ENCODE results near the gene HMCN1.

GRCh38 chr1:186212568-186213224 lies 478.5 kb downstream of the HMCN1 start:
- TF ChIP-seq, protein P1, sequence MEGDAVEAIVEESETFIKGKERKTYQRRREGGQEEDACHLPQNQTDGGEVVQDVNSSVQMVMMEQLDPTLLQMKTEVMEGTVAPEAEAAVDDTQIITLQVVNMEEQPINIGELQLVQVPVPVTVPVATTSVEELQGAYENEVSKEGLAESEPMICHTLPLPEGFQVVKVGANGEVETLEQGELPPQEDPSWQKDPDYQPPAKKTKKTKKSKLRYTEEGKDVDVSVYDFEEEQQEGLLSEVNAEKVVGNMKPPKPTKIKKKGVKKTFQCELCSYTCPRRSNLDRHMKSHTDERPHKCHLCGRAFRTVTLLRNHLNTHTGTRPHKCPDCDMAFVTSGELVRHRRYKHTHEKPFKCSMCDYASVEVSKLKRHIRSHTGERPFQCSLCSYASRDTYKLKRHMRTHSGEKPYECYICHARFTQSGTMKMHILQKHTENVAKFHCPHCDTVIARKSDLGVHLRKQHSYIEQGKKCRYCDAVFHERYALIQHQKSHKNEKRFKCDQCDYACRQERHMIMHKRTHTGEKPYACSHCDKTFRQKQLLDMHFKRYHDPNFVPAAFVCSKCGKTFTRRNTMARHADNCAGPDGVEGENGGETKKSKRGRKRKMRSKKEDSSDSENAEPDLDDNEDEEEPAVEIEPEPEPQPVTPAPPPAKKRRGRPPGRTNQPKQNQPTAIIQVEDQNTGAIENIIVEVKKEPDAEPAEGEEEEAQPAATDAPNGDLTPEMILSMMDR (IDR thresholded peaks at IDR 0.05; ENCODE audit: low read length) = peak; percentile 92
- TF ChIP-seq EZH2 (IDR thresholded peaks at IDR 0.05; ENCODE audit: borderline replicate concordance, low read length) = no peak
